Fibroblast of lung (primary cell): Measurements from ENCODE around the gene HGS.

Experiments
- EZH2 ChIP-seq: IDR thresholded peaks from 2 replicates; pipeline ENCODE4 v1.5.1; 2012; ENCODE audit warnings: low read length, control low read depth, mild to moderate bottlenecking; ENCODE audit errors: missing control alignments
- TF ChIP-seq, protein P1 (sequence below), 2 donors: IDR thresholded peaks in 1 of 2; conservative IDR thresholded peaks in 1 of 2; 1 replicate in 1 of 2; 2 replicates in 1 of 2; pipeline ENCODE4 v1.5.1; 2011 to 2012; ENCODE audit warnings: low read length in 2 of 2, control low read depth in 1 of 2, inconsistent platforms in 1 of 2, low read depth in 1 of 2, mild to moderate bottlenecking in 1 of 2

- TF ChIP-seq, protein P1, sequence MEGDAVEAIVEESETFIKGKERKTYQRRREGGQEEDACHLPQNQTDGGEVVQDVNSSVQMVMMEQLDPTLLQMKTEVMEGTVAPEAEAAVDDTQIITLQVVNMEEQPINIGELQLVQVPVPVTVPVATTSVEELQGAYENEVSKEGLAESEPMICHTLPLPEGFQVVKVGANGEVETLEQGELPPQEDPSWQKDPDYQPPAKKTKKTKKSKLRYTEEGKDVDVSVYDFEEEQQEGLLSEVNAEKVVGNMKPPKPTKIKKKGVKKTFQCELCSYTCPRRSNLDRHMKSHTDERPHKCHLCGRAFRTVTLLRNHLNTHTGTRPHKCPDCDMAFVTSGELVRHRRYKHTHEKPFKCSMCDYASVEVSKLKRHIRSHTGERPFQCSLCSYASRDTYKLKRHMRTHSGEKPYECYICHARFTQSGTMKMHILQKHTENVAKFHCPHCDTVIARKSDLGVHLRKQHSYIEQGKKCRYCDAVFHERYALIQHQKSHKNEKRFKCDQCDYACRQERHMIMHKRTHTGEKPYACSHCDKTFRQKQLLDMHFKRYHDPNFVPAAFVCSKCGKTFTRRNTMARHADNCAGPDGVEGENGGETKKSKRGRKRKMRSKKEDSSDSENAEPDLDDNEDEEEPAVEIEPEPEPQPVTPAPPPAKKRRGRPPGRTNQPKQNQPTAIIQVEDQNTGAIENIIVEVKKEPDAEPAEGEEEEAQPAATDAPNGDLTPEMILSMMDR (conservative IDR thresholded peaks at IDR 0.05 in 1 of 2, IDR thresholded peaks at IDR 0.05 in 1 of 2; ENCODE audit: low read depth in 1 of 2, low read length in 2 of 2): no peak
- no peak for TF ChIP-seq EZH2
Observed at GRCh38 chr17:81690066-81690465, 6.3 kb downstream of the HGS start.
